ENCODE results near the gene MYRIP. TPM values are rescaled to one million over a fixed set of nuclear protein-coding genes. Genes with fewer than 3 reads are reported as not detected.

Gene MYRIP
- total RNA-seq, 1 donor from 2014 or later, result 12.7 TPM

DNA sequence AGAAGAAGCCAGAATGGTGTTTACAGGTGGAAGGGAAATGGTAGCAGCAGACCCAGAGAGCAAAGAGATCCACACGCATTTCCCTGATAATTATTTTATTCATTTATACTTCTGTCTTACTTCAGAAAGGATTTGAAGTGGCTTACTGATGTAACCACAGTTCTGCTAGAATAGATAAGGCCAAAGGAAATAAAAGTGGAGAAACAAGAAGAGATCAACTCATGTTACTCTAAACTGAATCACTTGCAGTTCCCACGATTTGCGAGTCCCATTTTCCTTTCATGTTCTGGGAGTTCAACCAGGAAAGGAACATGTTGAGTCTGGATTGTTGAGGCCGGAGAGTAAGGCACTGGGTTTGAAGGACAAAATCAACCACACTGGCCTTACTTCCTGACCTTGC lies 151.8 kb downstream of the MYRIP start:
- H3K36me3 ChIP-seq, result no peaks in the 10 kb centered on the region
- no peak for DNase-seq (ENCODE audit: low spot score in 2 of 2)
- peak overlapping the region; percentile 50 for H3K27ac ChIP-seq
- peaks cover 0 to 18% of the 10 kb centered on the region in 2 donors for H3K4me1 ChIP-seq
- no peaks in the 10 kb centered on the region for H3K27me3 ChIP-seq
- TF ChIP-seq, protein P1, sequence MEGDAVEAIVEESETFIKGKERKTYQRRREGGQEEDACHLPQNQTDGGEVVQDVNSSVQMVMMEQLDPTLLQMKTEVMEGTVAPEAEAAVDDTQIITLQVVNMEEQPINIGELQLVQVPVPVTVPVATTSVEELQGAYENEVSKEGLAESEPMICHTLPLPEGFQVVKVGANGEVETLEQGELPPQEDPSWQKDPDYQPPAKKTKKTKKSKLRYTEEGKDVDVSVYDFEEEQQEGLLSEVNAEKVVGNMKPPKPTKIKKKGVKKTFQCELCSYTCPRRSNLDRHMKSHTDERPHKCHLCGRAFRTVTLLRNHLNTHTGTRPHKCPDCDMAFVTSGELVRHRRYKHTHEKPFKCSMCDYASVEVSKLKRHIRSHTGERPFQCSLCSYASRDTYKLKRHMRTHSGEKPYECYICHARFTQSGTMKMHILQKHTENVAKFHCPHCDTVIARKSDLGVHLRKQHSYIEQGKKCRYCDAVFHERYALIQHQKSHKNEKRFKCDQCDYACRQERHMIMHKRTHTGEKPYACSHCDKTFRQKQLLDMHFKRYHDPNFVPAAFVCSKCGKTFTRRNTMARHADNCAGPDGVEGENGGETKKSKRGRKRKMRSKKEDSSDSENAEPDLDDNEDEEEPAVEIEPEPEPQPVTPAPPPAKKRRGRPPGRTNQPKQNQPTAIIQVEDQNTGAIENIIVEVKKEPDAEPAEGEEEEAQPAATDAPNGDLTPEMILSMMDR (IDR thresholded peaks at IDR 0.05), result no peak
- H3K9me3 ChIP-seq, result no peaks in the 10 kb centered on the region
- intact Hi-C loops (cut with DNase I), result no loop called here
- H3K4me3 ChIP-seq, result no peak overlapping the region

DNA sequence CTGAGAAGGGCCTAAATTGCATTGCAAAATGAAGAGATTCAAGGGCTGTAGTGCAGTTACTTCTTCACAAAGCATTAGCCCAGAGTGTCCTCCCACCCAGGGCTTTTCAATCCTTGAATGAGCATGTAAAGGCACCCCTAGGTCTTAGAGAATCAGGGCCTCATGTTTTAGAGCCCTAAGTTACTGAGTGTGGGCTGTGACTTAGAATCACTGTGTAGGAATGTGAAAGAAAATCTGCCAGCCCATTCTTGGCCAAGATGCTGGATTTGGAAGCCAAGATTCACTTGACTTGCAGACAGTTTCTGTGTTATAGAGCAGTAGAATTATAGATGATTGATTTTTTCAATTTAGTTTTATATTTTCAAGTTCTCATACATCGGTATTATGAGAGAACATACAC lies 153.2 kb downstream of the MYRIP start:
- intact Hi-C loops (cut with DNase I), result no loop called here
- peak overlapping the region in 1 of 2 donors; percentile 50 for H3K27ac ChIP-seq
- no peaks in the 10 kb centered on the region for H3K27me3 ChIP-seq
- peaks cover 0 to 18% of the 10 kb centered on the region in 2 donors for H3K4me1 ChIP-seq
- TF ChIP-seq, protein P1 (IDR thresholded peaks at IDR 0.05), result no peak
- no peaks in the 10 kb centered on the region for H3K36me3 ChIP-seq
- DNase-seq (ENCODE audit: low spot score in 2 of 2), result no peak
- H3K9me3 ChIP-seq, result no peaks in the 10 kb centered on the region
- no peak overlapping the region for H3K4me3 ChIP-seq

DNA sequence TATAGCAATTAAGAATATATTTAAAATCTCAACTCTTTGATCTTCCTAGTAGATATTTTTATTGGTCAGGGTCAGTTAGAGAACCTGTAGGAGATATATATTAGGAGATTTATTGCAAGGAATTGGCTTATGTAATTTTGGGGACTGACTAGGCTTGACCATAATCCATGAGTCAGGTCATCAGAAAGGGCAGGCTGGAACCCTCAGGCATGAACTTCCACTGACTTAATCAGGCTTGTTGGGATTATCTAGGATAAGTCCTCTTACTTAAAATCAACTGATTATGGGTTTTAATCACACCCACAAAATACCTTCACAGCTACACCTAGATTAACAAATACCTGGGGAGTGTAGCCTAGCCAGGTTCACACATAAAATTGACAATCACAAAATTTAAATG lies 156.1 kb downstream of the MYRIP start:
- H3K36me3 ChIP-seq, result no peaks in the 10 kb centered on the region
- DNase-seq (ENCODE audit: low spot score in 2 of 2), result no peak
- no peak overlapping the region for H3K4me3 ChIP-seq
- TF ChIP-seq, protein P1 (IDR thresholded peaks at IDR 0.05), result no peak
- intact Hi-C loops (cut with DNase I), result no loop called here
- no peak overlapping the region for H3K27ac ChIP-seq
- H3K4me1 ChIP-seq, result peaks cover 0 to 16% of the 10 kb centered on the region in 2 donors
- H3K9me3 ChIP-seq, result no peaks in the 10 kb centered on the region
- H3K27me3 ChIP-seq, result no peaks in the 10 kb centered on the region

DNA sequence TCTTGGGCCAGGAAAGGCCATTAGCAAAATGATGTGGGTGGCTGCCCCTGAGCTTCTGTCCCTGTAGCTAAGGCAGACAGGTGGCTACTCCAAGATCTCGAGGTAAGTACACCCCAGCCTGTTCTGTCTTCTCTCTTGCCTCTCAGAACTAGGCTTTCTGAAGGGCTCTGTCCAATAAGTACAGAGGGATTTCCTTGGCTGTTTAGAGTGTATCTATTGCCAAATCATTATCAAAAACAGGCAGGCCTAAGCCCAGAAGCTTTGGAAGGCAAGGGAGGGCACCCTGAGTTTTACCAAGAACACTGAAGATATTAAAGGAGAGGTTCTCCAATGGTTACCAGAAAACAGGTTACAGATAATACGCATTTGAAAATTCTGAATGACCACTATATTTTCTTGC lies 156.6 kb downstream of the MYRIP start:
- TF ChIP-seq, protein P1 (IDR thresholded peaks at IDR 0.05), result no peak
- H3K27ac ChIP-seq, result no peak overlapping the region
- H3K4me1 ChIP-seq, result peaks cover 0 to 13% of the 10 kb centered on the region in 2 donors
- no peaks in the 10 kb centered on the region for H3K27me3 ChIP-seq
- H3K4me3 ChIP-seq, result no peak overlapping the region
- intact Hi-C loops (cut with DNase I), result no loop called here
- no peaks in the 10 kb centered on the region for H3K9me3 ChIP-seq
- no peaks in the 10 kb centered on the region for H3K36me3 ChIP-seq
- no peak for DNase-seq (ENCODE audit: low spot score in 2 of 2)

DNA sequence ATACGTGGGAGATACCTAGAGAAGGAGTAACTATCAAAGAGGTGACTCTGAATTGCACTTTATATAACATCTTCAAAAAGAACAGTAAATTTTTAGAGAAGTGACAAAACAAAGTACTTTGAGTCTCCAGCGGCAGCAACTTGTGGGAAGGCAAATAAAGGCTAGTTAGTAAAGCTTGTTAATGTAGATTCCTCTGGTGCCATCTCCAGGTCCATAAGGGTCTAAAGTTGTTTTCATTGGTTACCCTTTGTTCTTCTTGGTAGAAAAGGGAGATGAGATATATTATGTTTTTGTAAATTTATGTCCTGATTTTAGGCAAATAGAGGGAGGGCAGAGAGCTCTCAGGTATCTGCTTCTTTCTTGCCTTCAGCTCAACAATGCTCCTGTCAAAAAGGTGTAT lies 161.6 kb downstream of the MYRIP start:
- intact Hi-C loops (cut with DNase I), result no loop called here
- Histone ChIP-seq H3K36me3 (no peaks in the 10 kb centered on the region), H3K9me3 (no peaks in the 10 kb centered on the region), H3K27ac (no peak overlapping the region), H3K4me1 (no peaks in the 10 kb centered on the region), H3K4me3 (no peak overlapping the region), H3K27me3 (no peaks in the 10 kb centered on the region)
- no peak for DNase-seq (ENCODE audit: low spot score in 2 of 2)
- TF ChIP-seq, protein P1 (IDR thresholded peaks at IDR 0.05), result no peak

DNA sequence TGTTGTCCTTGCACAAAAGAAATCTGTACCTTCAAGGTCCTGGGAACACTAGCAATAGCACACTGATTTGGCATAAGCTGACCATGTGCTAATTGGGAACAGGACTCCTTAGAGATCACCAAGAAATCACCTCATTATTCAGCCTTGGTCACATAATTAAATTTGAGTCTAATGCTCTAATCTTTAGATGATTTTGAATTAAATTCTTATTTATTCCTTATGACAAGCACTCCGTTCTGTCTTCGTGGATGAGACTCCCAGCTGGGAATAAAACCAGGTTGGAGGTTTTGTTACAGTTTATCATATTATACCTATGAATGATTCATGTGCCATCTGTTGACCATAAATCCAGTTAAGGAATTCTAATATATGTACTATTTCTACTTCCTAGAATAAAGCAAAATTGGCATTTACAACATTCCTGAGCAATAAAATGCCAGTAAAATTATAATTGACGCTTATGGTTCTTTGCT lies 162.2 kb downstream of the MYRIP start:
- TF ChIP-seq, protein P1 (IDR thresholded peaks at IDR 0.05), result no peak
- DNase-seq (ENCODE audit: low spot score in 2 of 2), result no peak

More for the DNA sequence above, 162.2 kb downstream of the MYRIP start:
- intact Hi-C loops (cut with DNase I), result no loop called here
- H3K27ac ChIP-seq, result no peak overlapping the region
- H3K9me3 ChIP-seq, result no peaks in the 10 kb centered on the region
- H3K4me1 ChIP-seq, result no peaks in the 10 kb centered on the region
- H3K27me3 ChIP-seq, result no peaks in the 10 kb centered on the region
- H3K4me3 ChIP-seq, result no peak overlapping the region
- H3K36me3 ChIP-seq, result no peaks in the 10 kb centered on the region

All from ascending aorta (tissue), 2 donors.